DMS 273 (cell line): ENCODE measurements around the gene SHOC2.

Experiments
- DNase-seq: peaks from one replicate; lab custom pipeline; 2025; ENCODE audit not compliant: unreplicated experiment; lab: John Stamatoyannopoulos, UW

The SHOC2 gene

DNA sequence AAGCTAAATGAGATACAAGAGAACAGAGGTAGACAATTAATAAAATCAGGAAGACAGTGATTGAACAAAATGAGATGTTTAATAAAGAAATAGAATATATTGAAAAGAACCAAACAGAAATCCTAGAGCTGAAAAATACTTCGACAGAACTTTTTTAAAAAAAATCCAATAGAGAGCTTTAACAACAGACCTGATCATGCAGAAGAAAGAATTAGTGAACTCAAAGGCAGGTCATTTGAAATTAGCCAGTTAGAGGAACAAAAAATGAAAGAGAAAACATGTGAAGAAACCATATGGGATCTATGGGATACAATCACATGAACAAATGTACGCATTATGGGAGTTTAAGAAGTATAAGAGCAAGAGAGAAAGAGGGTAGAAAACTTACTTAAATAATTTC lies 120.1 kb downstream of the SHOC2 start:
- no peak for DNase-seq

DNA sequence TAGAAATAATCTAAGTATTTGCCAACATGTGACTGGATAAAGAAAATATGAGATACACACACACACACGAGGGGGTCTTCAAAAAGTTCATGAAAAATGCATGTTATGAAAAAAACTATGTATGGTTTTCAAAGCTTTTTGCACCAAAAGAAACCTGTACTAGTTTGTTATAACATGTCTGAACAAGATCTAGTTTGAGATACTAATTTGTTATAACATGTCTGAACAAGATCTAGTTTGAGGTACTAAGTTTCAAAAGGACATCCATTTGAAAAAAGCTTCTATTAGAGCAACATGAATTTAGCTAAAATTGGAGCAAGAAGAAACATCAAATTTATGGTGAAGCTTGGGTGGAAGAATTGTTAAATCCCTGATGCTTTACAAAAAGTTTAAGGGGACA lies 137.6 kb downstream of the SHOC2 start:
- DNase-seq: no peak
